Fibroblast of villous mesenchyme (primary cell): ENCODE measurements around the gene ADAM33. TPM values are rescaled to one million over a fixed set of nuclear protein-coding genes. Genes with fewer than 3 reads are reported as not detected.

Source experiments
- DNase-seq: peaks from one replicate; pipeline ENCODE4 v3.0.0-alpha.2; 2010; ENCODE audit warnings: low read depth
- H3K4me3 ChIP-seq: 2 replicates; pipeline ENCODE4 v1.5.1; 2011; ENCODE audit warnings: low read depth, mild to moderate bottlenecking, low read length
- total RNA-seq: library from RNA; depleted of rRNA; stranded (reverse); fragments of >200 nt; gene quantifications from 2 replicates; pipeline ENCODE4 v1.2.3, GENCODE V29; 2012
- TF ChIP-seq, protein P1 (sequence below): IDR thresholded peaks from 2 replicates; pipeline ENCODE4 v1.5.1; 2012; ENCODE audit warnings: low read depth, mild to moderate bottlenecking, low read length; ENCODE audit not compliant: insufficient read depth

ADAM33 gene
- total RNA-seq, 1 donor: 53.1 TPM

- H3K4me3 ChIP-seq: no peak overlapping the region
- DNase-seq: no peak
- TF ChIP-seq, protein P1, sequence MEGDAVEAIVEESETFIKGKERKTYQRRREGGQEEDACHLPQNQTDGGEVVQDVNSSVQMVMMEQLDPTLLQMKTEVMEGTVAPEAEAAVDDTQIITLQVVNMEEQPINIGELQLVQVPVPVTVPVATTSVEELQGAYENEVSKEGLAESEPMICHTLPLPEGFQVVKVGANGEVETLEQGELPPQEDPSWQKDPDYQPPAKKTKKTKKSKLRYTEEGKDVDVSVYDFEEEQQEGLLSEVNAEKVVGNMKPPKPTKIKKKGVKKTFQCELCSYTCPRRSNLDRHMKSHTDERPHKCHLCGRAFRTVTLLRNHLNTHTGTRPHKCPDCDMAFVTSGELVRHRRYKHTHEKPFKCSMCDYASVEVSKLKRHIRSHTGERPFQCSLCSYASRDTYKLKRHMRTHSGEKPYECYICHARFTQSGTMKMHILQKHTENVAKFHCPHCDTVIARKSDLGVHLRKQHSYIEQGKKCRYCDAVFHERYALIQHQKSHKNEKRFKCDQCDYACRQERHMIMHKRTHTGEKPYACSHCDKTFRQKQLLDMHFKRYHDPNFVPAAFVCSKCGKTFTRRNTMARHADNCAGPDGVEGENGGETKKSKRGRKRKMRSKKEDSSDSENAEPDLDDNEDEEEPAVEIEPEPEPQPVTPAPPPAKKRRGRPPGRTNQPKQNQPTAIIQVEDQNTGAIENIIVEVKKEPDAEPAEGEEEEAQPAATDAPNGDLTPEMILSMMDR: peak; percentile 6
Observed at GRCh38 chr20:3659492-3660261, 22.1 kb downstream of the ADAM33 start.

DNA sequence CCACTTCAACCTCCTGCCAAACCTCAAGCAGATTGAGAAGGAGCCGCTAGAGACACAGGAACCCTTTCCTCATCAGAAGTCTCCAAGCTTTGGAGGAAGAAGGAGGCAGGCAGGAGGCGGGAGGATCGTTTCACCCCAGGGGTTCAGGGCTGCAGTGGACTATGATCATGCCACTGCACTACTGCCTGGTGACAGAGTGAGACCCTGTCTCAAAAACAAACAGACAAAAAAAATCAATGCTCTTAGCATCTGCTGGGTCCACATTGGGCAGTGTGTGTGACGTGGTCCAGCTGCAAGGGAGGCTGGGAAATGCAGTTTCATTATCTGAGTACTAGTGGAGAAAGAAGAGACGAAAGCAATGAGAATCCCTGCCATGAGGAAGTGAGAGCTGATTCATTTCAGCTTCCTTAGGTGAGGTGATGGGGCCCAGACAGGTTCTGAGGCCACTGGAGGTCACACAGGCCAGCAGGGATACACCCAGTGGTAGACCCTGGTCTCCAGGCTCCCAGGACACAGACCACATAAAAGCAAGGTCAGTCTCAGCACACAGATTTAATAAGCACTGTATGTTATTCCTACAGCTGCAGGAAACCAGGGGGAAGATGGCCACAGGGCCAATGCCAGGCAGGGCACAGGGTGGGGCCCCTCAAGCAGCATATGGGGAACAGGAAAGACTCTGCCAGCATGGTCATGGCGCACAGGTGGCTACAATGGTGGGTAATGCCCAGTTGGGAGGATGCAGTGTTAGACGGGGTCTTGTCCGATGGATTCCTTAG lies 22.9 kb downstream of the ADAM33 start:
- TF ChIP-seq, protein P1: no peak
- DNase-seq: no peak
- no peak overlapping the region for H3K4me3 ChIP-seq

DNA sequence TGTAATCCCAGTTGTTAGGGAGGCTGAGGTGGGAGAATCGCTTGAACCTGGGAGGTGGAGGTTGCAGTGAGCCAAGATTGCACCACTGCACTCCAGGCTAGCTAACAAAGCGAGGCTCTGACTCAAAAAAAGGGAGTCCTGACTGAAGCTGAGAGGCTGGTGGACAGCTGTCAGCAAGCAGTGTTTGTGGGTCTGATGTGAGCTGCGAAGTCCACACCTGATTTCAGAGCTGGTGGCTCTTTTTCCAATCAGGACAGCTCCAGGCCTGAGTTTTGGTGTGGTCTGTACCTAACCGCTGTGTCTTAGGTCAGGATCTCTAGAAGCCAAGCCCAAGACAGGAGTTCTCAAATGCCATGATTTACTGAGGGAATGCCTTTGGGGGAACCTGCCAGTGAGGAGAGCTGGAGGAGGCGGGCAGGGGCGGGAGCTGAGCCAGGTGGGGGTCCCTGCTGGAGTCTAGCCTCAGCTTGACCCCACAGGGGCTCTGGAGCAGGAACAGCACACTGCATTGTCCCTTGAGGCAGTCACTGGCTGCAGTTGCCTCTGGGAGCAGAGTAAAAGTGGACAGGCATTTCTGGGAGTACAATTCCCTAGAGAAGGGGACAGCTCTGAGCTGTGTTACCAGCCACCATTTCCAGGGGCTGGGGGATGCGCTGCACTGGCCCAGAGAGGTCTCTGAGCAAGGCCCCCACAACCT lies 23.6 kb downstream of the ADAM33 start:
- no peak overlapping the region for H3K4me3 ChIP-seq
- TF ChIP-seq, protein P1: no peak
- no peak for DNase-seq

DNA sequence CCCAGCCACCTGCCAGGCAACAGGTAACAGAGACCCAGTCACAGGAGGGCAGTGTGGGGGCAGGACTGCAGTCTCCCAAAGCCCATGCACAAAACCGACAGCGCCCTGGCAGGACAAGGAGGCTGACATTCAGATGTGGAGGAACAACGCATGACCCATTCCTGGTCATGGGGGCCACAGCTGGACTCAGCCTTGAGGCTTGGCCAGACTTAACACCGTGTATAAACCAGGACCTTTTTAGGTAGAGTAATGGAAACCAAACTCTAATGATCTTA lies 26.7 kb downstream of the ADAM33 start:
- no peak overlapping the region for H3K4me3 ChIP-seq
- TF ChIP-seq, protein P1: no peak
- DNase-seq: no peak

DNA sequence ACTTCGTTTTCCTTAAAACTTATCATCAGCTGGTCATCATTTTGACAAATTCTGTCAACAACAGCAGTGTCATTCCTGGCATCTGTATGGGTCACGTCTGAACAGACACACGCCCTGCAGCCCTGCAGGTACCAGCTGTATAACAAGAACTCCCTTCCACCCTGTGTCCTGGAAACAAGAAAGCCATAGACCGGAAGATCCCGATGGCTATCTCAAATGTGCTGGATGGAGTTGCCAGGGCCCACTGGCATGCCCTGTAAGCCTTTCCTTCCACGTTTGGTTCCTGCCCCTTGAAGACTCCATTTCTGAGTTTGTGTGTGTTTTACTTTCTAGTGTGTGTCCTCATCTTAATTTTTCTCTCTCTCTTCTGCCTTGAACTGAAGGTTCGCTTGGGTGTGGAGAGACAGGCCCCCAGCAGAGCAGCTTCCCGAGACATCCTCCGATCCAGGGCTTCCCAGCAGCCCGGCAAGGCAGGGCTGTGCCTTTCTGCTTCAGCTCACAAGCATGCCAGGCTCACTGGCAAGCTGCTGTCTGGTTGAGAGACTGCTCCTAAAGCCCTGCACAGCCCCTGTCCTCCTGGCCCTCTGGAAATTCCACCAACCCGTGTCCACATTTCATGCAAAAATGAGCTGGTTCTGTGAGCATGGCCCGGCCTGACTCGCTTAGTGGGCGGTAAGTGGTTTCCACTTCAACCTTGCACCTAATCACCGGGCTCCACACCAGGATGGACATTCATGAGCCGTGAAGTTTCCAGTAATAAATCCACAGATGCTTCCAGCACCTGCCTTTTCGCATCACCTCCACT lies 27.3 kb downstream of the ADAM33 start:
- TF ChIP-seq, protein P1: no peak
- DNase-seq: no peak
- H3K4me3 ChIP-seq: no peak overlapping the region

GRCh38 chr20:3653921-3654320 lies 27.9 kb downstream of the ADAM33 start:
- no peak for DNase-seq
- TF ChIP-seq, protein P1: no peak
- no peak overlapping the region for H3K4me3 ChIP-seq
